Esophagus mucosa (tissue), 1 donor: ENCODE measurements around the gene GRAMD4. TPM values are rescaled to one million over a fixed set of nuclear protein-coding genes. Genes with fewer than 3 reads are reported as not detected.

Experiments
- ATAC-seq: fragments of 200-7000 bp; cut with Tn5 transposase; one replicate; pipeline ENCODE4 v1.9.1; 2020
- total RNA-seq: library from RNA; stranded (reverse); gene quantifications from one replicate; pipeline ENCODE4 v1.2.4, GENCODE V29; 2023
- donor health status: DM: yes; HTN: yes; CAD: no.

The GRAMD4 gene
- total RNA-seq, 1 donor from 2014 or later, result 37.7 TPM

DNA sequence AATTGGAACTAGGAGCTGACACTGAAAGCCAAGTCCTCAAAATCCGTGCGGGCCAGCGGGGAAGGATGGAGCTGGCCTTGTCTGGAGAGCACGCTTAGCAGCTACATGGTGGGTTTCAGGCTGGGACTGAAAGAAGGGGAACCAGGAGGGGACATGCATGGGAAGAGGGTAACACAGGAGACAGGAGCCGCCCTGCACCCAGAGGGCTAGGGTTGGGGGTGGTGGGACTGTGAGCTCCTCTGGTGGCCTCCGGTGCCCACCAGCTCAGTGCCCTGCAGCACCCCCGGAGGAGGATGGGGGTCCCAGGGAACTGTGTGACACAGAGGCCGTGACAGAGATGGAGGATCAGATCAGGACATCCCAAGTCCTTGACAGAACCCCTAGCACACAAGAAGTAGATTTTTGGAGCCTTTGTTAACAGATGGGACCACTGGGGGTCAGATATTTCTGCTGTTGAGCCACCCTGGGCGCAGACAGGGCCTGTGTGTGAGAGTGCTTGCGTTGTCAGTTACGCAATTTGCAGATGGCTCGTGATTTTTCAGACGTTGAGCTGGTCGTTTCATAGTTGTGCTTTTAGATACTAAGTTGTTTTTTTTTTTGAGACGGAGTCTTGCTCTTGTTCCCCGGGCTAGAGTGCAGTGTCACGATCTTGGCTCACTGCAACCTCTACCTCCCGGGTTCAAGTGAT is 21.3 kb upstream of the GRAMD4 start:
- ATAC-seq, result no peak

DNA sequence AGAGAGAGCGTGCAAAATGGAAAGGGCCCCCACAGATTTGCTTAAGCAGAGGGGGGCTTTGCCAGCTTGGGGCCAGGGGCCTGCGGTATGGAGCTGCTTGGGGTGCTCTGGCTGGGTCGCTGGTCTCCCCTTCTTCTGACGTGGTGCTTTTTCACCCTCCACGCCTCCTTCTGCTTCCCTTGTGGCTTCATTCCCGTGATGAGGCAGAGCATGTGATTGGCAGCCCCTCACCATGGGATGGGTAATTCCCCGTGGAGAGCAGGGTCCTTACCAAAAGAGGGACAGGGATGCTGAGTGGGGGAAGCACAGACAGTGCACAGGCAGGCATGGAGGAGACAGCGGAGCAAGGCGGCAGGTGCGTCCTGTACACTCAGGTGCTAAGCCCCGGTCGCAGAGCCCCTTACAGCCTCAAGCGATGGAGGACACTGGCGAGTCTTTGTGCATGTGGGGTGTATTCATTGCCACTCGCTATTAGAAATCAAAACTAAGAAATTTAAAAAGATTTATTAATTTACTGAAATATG is 19.9 kb upstream of the GRAMD4 start:
- ATAC-seq, result no peak

DNA sequence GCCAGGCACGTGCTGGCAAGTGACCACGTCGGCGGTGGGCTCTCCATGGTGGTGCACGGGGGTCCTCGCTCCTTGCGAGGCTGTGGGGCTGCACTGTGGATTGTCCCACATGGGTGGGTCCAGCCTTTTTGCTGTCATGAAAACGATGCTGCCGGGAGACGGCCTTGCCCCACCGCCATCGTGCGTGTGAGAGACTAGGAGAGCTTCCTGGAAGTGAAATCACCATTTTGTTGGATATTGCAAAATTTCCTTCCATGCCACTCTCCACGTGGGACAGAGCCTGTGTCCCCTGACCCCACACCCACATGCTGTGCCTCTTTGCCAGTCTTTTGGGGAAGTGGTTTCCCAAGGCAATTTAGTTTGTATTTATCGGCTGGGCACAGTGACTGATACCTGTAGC is 18.2 kb upstream of the GRAMD4 start:
- ATAC-seq, result no peak

DNA sequence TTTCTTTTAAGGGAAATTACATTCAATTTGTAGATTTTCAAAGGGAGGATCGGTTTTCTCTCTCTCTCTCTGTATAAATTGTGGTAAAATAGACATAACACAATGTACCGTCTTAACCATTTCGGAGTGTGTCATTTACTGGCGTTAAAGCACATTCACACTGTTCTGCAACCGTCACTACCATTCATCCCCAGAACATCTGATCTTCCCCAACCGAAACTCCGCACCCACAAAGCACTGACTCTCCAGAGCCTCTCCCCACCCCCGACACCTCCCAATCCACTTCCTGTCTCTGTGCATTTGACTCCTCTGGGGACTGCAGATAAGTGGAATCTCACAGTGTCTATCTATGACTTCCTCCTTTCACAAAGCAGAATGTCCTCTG is 15.9 kb upstream of the GRAMD4 start:
- ATAC-seq, result no peak

DNA sequence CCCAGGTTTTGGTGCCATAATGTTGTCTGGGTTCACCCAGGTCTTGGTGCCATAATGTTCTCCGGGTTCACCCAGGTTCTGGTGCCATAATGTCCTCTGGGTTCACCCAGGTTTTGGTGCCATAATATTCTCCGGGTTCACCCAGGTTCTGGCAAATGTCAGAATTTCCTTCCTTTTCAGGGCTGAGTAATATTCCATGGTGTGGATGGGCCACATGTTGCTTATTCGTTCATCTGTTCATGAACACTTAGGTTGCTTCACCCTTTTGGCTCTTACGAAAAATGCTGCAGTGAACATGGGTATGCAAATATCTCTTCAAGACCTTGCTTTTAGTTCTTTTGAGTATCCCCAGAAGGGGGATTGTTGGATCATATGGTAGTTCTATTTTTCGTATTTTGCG is 15.1 kb upstream of the GRAMD4 start:
- no peak for ATAC-seq

DNA sequence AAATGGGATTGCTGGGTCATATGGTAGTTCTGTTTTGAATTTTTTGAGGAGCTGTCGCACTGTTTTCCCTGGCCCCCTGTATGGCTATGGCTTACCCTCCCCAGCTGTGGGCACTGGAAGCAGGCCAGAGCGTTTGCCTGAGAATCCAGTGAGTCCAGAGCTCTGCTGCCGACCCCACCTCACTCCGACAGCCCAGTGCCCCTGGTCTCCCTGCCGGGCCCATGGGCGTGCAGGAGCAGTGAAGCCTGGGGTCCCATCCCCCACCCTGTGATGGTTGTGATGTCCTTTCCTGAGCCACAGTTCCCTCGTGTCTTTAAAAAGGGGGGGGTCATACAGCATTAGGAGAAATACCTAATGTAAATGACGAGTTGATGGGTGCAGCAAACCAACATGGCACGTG is 13.3 kb upstream of the GRAMD4 start:
- ATAC-seq, result no peak

DNA sequence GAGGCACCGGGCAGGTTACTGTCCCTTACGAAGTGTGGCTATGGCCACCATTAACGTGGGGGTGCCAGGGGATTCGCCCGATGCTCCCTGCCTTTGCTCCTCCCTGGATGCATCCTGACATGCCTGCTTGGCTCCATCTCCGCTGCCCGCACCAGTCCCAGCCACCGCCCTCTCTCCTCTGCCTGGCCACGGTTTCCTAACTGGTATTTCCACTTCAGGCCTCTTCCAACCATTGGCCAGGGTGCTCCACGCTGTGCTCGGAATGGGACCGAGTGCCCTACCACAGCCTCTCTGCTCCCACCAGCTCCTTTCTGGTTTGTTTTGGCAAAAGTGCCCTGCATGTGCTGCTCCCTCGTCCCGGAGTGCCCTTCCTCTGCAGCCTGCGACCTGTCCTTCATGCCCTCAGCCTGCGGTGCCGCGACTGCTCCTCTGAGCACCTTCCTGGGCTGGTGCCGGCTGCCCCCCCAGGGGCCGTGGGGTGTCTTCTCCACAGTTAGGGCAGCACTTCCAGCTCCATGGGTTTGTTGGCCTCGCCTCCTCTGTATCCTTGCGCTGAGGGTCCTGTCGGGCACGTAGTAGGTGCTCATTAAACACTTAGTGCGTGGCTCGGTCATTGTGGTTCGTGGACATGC is 12.6 kb upstream of the GRAMD4 start:
- peak; percentile 92 for ATAC-seq

DNA sequence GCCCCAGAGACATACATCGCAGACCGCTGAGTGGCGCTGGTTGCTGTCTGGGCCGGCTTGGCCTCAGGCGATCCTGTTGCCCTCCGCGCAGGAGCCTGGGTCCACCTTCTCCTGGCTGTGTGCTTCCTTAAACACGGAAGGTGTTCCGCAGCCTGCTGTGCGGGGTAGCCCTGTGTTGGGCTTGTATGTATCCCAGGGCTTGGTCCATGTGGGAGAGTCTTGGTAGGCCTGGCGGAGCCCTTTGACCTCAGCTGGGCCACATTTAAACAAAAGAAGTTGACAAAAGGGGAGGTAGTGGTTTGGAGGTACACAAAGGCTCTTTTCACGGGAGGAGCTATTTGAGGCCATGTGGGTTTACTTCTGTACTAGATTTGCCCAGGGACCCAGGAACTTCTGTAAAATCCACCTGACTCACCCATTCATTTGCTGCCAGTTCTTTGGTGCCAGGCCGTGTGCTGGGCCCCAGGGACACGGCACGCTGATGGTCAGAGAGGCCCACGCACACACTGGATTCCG is 11.0 kb upstream of the GRAMD4 start:
- peak; percentile 7 for ATAC-seq

DNA sequence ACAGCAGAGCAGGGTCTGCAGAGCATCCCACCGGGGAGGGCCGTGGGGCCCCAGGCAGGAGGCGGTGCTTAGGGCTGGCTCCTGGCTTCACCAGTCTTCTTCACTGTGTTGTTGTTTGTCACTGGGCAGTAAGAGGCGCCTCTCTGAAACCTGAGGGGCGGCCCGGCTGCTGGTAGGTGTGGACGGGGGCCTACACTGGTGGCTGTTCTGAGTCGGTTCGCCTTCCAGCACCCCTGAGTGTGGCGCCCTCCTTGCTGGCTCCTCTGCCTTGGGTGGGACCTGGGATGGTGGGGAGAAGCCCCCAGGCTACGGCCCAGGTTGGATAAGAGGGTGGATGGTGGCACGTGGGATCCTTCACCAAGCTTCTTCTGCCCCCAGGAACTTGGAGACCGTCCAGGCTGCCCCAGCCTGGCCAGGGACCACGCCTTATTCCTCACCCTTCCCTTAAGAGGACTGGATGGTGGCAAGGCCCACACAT is 10.4 kb upstream of the GRAMD4 start:
- no peak for ATAC-seq

DNA sequence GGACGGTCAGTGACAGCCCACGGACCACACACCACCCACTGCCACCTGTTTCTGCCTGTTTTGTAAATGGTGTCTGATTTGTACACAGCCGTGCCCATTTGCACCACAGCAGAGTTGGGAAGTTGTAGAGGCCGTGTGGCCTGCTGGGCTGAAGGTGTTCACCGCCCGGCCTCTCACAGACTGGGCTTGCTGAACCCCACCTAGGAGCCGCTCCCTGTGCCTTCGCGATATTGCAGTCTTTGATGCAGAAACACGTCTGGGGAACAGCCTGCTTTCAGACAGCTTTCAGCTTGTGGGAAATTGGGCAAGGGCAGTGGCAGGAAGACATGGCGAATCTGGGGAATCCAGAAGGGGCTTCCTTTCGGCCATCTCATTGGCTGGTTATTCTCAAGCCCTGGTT is 9.8 kb upstream of the GRAMD4 start:
- ATAC-seq, result no peak

DNA sequence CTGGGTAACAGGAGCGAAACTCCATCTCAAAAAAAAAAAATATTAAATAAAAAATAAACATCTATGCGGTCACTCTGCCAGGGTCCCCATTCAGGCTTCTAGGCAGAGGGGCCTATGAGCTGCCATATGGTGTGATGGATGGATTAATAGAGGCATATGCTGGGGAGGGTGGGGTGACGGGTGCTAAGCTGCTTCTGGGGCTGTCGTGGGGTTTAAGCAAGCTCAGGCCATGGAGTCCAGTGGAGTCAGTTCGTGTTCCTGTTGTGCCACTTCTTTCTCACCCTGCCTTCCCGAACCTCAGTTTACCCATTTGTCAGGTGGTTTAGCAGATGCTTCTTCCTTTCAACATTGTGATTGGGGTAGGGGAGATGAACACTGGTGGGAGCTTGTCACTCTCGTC is 9.0 kb upstream of the GRAMD4 start:
- ATAC-seq, result no peak

DNA sequence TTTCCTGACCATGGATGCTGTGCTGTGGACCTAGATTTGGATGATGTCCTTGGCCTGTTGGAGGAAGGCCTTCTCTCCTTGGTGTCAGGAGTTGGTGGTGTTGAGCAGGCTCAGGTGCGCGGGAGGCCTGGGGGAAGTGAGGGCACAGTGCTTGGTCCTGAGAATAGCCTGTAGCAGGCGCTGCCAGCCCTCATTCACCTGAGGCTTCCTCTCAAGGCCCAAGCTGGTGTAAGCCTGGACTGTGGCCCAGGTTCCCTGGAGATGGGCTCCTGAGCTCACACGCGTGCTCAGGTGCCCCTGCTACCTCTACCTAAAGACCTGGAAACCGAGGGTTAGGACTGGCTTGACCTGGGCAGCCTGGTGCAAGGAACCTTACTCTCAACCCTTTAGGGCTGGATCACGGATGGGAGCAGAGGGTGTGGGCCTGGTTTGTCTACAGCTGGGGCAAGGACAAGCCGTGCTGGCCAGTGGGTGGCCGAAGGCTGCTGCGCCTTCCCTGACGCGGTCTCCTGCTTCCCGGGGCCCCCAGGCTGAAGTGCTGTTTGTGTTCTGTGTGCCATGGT is 7.8 kb upstream of the GRAMD4 start:
- peak; percentile 7 for ATAC-seq

DNA sequence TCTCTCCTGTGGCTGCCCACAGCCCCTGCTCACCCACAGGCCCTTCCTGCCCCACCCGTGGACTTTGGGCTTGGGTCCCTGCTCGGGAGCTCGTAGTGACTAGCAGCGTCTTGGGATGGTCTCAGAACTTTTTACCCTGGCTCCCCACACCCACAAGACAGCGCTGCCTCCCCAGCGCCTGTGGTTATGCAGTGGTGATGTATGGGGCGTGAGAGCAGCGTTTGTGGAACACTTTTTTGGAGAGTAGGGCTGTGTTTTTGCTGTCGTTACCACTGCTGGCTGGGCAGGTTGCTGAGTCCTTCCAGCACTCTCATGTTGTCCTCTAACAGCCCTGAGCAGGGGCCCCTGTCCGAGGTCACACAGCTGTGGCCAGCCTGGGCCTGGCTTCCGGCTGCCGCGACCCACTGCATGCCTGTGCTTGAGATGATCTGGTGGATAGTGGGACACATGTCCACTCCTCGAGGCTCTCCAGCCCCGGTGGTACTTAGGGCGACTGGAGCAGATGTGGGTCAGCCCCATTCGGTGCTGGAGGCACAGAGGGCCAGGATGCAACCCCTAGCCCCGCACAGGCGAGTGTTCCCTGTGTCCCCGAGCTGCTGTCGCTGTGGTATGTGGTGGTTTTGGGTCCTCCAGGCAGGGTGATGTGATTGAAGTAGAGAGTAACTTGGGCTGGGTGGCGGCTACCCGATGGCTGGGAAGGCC is 7.1 kb upstream of the GRAMD4 start:
- ATAC-seq, result peak; percentile 19

DNA sequence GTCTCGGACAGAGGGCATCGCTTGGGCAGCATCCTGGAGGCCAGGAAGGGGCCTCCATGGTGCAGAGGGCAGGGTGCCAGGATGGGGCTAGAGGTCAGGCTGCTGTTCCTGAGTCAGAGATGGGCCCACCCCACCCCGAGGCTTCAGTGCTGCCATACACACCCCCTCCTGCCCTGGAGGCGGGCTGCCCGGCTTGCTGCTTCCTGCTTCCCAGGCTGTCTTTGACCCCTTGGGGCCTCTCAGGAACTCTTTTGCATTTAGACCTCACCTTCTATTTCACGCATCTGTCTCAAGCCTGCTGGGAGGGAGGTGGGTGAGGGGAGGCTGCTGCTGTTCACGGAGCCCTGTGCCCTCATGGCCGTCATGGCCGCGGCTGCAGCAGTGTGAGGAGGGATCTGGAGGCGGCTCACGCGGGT is 6.6 kb upstream of the GRAMD4 start:
- ATAC-seq, result peak; percentile 43

DNA sequence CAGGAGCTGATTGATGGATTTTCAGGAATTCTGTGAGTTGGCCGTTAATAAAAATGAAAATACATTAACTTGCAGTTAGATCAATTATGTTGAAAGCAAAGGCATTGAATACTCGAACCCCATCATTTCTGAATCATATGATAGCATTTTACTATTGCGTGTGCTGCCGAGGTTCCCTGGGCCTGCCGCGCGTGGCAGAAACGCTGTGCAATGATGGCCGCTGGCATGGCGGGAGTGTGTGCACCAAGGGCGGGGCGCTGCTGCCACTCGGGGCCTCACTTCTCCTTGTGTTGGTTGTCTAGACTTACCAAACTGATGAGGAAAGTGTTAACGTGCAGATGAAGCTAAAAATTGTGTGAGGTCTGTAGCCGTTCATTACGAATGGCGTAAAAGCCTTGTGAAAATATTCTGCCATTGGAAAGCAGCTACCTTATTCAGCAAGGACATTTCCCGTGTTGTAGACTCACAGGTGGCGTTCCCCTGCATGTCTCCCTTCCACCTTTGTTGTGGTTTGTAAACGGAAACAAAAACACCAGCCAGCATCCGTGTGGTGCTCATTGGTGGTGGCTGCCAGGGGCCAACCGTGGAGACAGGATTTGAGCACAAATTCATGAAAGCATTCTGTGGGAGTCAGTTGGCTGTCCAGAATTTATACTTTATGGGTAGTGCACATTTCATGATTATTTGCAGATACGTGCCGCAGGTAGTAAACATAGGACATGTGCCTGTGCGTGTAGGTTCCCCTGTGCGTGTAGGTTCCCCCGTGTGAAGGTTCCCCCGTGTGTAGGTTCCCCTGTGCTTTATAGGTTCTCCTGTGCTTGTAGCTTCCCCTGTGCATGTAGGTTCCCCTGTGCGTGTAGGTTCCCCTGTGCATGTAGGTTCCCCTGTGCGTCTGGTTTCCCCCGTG is 5.9 kb upstream of the GRAMD4 start:
- ATAC-seq, result no peak

DNA sequence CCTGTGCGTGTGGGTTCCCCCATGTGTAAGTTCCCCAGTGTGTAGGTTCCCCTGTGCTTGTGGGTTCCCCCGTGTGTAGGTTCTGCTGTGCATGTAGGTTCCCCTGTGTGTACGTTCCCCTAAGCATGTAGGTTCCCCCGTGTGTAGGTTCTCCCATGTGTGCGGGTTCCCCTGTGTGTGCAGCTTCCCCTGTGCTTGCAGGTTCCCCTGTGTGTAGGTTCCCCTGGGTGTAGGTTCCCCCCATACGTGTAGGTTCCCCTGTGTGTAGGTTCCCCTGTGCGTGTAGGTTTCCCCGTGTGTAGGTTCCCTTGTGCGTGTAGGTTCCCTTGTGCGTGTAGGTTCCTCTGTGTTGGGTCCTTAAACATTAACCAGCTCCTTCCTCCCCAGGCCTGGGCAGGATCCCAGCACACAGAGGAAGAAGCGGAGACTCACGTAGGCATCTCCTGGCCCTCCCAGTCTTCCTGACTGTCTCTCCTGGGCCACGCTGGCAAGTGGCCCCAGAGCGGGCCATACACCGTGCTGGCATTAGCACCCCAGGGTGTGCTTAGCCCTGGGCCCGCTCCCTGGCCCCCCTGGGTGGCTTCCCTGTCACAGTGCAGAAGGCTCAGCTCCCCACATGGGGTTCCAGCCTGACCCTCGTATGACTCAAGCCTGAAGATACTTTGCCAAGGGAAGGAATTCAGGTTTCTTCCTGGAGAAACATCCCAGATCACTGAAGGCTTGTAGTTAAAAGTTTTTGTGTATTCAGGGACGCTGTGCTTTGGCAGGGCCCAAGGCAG is 2.8 kb upstream of the GRAMD4 start:
- no peak for ATAC-seq

DNA sequence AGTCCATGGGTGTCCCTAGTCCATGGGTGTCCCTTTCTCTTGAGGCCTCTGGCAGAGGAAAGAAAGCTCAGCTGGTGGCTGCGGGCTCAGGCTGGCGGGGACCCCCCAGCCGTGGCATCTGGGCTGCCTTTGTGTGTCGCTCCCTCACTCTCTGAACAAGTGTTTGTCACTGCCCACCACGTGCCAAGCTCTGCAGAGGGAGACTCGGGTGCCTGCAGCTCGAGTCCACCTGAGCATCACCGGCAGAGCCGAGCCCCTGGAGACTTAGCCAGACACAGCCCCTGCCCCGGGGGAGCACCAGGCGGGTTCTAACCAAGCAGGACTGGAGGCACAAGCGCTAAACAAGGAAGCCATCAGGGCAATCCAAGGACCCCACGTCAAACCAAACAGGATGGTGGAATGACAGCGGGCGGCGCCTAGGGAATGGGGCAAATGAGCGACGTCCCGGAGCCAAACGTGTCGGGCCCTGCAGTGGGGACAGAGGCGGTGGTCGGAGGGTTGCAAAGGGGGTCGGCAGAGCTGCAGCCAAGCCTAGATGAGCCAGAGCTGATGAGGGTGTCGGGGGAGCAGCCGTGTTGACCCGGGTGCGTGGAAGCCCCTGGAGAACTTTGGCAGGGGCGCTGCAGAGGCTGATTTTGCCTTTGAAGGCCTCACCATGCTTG is 2.1 kb upstream of the GRAMD4 start:
- ATAC-seq, result no peak

DNA sequence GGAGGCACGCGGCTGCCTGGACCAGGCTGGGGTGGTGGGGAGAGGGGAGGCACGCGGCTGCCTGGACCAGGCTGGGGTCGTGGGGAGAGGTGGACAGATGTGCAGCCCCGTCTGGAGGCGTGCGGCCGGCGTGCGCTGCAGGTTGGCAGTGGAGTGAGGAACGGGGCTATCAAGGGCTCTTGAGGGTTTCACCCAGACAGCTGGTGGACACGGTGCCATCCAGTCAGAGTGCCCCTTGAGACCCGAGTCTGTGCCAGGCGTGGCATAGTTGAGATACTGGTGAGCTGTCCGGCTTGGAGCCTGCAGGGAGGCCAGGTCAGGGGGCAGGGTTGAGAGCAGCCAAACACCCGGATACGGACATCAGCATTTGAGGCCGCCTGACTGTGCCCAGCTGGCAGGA is 1.5 kb upstream of the GRAMD4 start:
- no peak for ATAC-seq

DNA sequence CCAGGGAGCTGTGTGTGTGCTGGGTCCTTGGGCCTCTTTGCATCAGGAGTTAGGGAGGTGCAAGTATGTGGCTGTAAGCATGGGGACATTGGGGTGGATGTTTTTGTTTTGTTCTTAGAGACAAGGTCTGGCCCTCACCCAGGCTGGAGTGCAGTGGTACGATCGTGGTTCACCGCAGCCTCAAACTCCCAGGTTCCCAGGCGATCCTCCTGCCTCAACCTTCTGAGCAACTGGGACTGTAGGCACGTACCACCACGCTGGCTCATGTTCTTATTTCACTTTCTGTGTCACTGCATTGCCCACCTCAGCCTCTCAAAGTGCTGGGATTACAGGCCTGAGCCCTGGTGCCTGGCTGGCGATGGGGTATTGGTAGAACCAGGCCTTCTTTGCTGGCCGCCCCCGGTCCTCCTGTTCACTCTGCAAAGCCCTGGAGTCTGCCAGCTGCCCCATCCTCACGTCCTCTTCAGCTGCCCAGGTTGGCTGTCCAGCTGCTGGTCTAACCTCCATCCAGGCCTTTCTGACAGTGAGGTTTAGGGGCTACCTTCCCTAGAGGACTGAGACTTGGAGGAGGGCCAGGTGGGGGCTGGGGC is 851 bp upstream of the GRAMD4 start:
- no peak for ATAC-seq

DNA sequence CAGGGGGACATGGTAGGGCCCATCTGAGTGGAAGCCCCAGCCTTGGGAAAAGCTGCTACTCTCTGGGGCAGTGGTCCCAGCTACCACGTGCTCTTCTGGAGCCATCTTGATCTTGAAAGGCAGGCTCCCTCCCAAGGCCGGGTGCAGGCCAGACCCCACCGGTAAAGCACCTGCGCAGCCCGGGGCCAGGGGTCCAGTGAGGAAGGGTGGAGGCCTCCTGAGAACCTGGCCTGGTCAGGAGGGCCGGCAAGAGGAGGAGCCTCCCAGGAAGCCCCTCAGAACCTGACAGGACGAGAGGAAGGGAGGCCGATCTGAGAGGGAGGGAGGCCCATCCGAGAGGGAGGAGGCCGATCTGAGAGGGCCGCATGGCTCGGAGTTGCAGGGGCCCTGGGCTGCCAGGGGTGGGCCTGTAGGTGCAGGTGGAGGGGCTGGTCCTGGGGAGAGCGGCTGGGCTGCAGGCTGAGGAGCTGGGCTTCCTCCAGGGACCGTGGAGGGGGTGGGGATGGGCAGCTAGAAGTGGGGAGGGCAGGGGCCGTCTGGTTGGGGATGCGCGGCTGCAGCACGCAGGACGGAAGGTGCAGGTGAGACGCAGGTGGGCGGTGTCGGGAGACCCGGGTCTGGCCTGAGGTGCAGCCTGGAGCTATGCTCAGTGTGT is 529 bp downstream of the GRAMD4 start:
- no peak for ATAC-seq
